Stomach (tissue), 4 donors: ENCODE results near the gene PDGFD.

Experiments
- EP300 ChIP-seq: sonication (generic); formaldehyde crosslinking; IDR thresholded peaks from one replicate; pipeline ENCODE4 v1.6.1; 2017; ENCODE audit warnings: antibody characterized with exemption
- POLR2A ChIP-seq, 4 donors: fragments of 450-650 bp; IDR thresholded peaks; one replicate each; pipeline ENCODE4 v1.6.1; 2016; ENCODE audit warnings: antibody characterized with exemption in 4 of 4, control low read depth in 2 of 4, mild to moderate bottlenecking in 1 of 4, moderate library complexity in 1 of 4
- TF ChIP-seq, protein P1 (sequence below), 7 experiments: fragments of 450-650 bp in 4 of 7; fragments of 200-600 bp in 3 of 7; sonication (generic) in 3 of 7; IDR thresholded peaks; one replicate each; pipeline ENCODE4 v1.5.1; 2016 to 2019; ENCODE audit warnings: antibody characterized with exemption in 7 of 7, control low read depth in 2 of 7, mild to moderate bottlenecking in 1 of 7

DNA sequence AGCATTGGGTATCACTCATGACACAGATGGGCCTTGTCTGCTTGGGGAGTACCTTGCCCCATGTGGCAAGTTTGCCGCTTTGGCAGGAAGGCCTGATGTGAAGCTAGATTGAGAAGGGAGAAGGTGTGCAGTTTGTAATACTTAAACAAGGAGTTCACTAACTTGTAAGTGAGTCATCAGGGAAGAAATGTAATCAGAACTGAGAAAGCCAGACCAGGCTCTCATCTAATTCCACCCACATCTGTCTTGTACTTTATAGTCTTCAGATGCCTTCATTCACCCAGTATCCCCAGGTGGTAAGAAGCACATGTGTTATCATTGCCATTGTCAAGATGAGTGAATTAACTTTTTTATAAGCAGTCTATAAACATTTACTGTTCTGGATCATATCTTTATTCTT, 243.5 kb downstream of the PDGFD start:
- TF ChIP-seq POLR2A (IDR thresholded peaks at IDR 0.05) (no peak), EP300 (no peak)
- TF ChIP-seq, protein P1, sequence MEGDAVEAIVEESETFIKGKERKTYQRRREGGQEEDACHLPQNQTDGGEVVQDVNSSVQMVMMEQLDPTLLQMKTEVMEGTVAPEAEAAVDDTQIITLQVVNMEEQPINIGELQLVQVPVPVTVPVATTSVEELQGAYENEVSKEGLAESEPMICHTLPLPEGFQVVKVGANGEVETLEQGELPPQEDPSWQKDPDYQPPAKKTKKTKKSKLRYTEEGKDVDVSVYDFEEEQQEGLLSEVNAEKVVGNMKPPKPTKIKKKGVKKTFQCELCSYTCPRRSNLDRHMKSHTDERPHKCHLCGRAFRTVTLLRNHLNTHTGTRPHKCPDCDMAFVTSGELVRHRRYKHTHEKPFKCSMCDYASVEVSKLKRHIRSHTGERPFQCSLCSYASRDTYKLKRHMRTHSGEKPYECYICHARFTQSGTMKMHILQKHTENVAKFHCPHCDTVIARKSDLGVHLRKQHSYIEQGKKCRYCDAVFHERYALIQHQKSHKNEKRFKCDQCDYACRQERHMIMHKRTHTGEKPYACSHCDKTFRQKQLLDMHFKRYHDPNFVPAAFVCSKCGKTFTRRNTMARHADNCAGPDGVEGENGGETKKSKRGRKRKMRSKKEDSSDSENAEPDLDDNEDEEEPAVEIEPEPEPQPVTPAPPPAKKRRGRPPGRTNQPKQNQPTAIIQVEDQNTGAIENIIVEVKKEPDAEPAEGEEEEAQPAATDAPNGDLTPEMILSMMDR (IDR thresholded peaks at IDR 0.05) = no peak
